Vagina (tissue), 2 donors: Measurements from ENCODE around the gene SERPING1. TPM values are rescaled to one million over a fixed set of nuclear protein-coding genes. Genes with fewer than 3 reads are reported as not detected.

Experiments used
- DNase-seq, 2 donors: peaks; one replicate each; pipeline ENCODE4 v3.0.0-alpha.2; 2017; ENCODE audit errors: extremely low spot score in 2 of 2
- H3K27ac ChIP-seq: fragments of 200-600 bp; sonication (generic); one replicate; pipeline ENCODE4 v1.5.1; 2019
- H3K27me3 ChIP-seq: fragments of 200-600 bp; sonication (generic); one replicate; pipeline ENCODE4 v1.5.1; 2019
- H3K36me3 ChIP-seq, 2 donors: fragments of 200-600 bp; sonication (generic); one replicate each; pipeline ENCODE4 v1.5.1; 2017 to 2019
- H3K4me1 ChIP-seq: fragments of 200-600 bp; sonication (generic); one replicate; pipeline ENCODE4 v1.5.1; 2019
- H3K4me3 ChIP-seq, 2 donors: fragments of 200-600 bp; sonication (generic); 1 replicate in 1 of 2; 2 replicates in 1 of 2; pipeline ENCODE4 v1.5.1; 2016 to 2019
- H3K9me3 ChIP-seq: fragments of 200-600 bp; sonication (generic); one replicate; pipeline ENCODE4 v1.5.1; 2019
- CTCF ChIP-seq, 3 experiments: fragments of 450-650 bp in 2 of 3; fragments of 200-600 bp in 1 of 3; sonication (generic) in 1 of 3; IDR thresholded peaks; one replicate each; pipeline ENCODE4 v1.5.1; 2017 to 2019; ENCODE audit warnings: antibody characterized with exemption in 3 of 3, mild to moderate bottlenecking in 2 of 3, moderate library complexity in 2 of 3
- POLR2A ChIP-seq, 2 donors: fragments of 450-650 bp; IDR thresholded peaks; one replicate each; pipeline ENCODE4 v1.6.1; 2017; ENCODE audit warnings: antibody characterized with exemption in 2 of 2, mild to moderate bottlenecking in 2 of 2, moderate library complexity in 2 of 2
- POLR2AphosphoS5 ChIP-seq, 2 donors: sonication (generic); formaldehyde crosslinking; IDR thresholded peaks; one replicate each; pipeline ENCODE4 v1.9.0; 2017; ENCODE audit warnings: antibody characterized with exemption in 2 of 2, mild to moderate bottlenecking in 2 of 2, low read depth in 1 of 2; ENCODE audit not compliant: insufficient read depth in 1 of 2
- intact Hi-C: fragments of 100-400 bp; cut with DNase I; formaldehyde crosslinking; loops from one replicate; pipeline ENCODE4 v1.15.1; 2023
- total RNA-seq: library from RNA; depleted of rRNA; stranded (reverse); fragments of >200 nt; gene quantifications from one replicate; pipeline ENCODE4 v1.2.3, GENCODE V29; 2016

Gene SERPING1
- total RNA-seq, 1 donor from 2014 or later: 779 TPM

GRCh38 chr11:57615308-57615707, 17.8 kb downstream of the SERPING1 start:
- no peak for TF ChIP-seq CTCF (IDR thresholded peaks at IDR 0.05)
- DNase-seq: no peak
- H3K4me3 ChIP-seq: no peak overlapping the region
- H3K27me3 ChIP-seq: no peaks in the 10 kb centered on the region
- intact Hi-C loops: no loop called here
- H3K9me3 ChIP-seq: no peaks in the 10 kb centered on the region
- H3K27ac ChIP-seq: no peak overlapping the region
- H3K36me3 ChIP-seq: peaks cover 0 to 35% of the 10 kb centered on the region in 2 donors
- H3K4me1 ChIP-seq: no peaks in the 10 kb centered on the region

- TF ChIP-seq POLR2AphosphoS5 (IDR thresholded peaks at IDR 0.05; ENCODE audit: insufficient read depth in 1 of 2, low read depth in 1 of 2) (no peak), POLR2A (IDR thresholded peaks at IDR 0.05) (no peak), CTCF (IDR thresholded peaks at IDR 0.05) (no peak)
- no peaks in the 10 kb centered on the region for H3K4me1 ChIP-seq
- intact Hi-C loops: no loop called here
- no peak for DNase-seq
- H3K36me3 ChIP-seq: peaks cover 0 to 27% of the 10 kb centered on the region in 2 donors
- H3K9me3 ChIP-seq: no peaks in the 10 kb centered on the region
- H3K27me3 ChIP-seq: no peaks in the 10 kb centered on the region
- H3K4me3 ChIP-seq: no peak overlapping the region
- no peak overlapping the region for H3K27ac ChIP-seq
Measured at GRCh38 chr11:57616595-57616994, 19.1 kb downstream of the SERPING1 start.

- no peak overlapping the region for H3K27ac ChIP-seq
- no peak overlapping the region for H3K4me3 ChIP-seq
- H3K36me3 ChIP-seq: peaks cover 0 to 18% of the 10 kb centered on the region in 2 donors
- no peaks in the 10 kb centered on the region for H3K9me3 ChIP-seq
- TF ChIP-seq CTCF (IDR thresholded peaks at IDR 0.05) (no peak), POLR2A (IDR thresholded peaks at IDR 0.05) (no peak), POLR2AphosphoS5 (IDR thresholded peaks at IDR 0.05; ENCODE audit: insufficient read depth in 1 of 2, low read depth in 1 of 2) (no peak)
- no peaks in the 10 kb centered on the region for H3K27me3 ChIP-seq
- intact Hi-C loops: no loop called here
- no peaks in the 10 kb centered on the region for H3K4me1 ChIP-seq
- no peak for DNase-seq
Measured at GRCh38 chr11:57618438-57618837, 21.0 kb downstream of the SERPING1 start.

- Histone ChIP-seq H3K27ac (no peak overlapping the region), H3K4me1 (no peaks in the 10 kb centered on the region)
Measured at GRCh38 chr11:57619331-57619730, 21.8 kb downstream of the SERPING1 start.

GRCh38 chr11:57620467-57620866, 23.0 kb downstream of the SERPING1 start:
- intact Hi-C loops: no loop called here
- H3K27ac ChIP-seq: no peak overlapping the region
- no peaks in the 10 kb centered on the region for H3K4me1 ChIP-seq
- H3K27me3 ChIP-seq: no peaks in the 10 kb centered on the region
- H3K36me3 ChIP-seq: no peaks in the 10 kb centered on the region
- TF ChIP-seq POLR2A (IDR thresholded peaks at IDR 0.05): no peak
- no peak for TF ChIP-seq CTCF (IDR thresholded peaks at IDR 0.05)
- no peak for TF ChIP-seq POLR2AphosphoS5 (IDR thresholded peaks at IDR 0.05; ENCODE audit: insufficient read depth in 1 of 2, low read depth in 1 of 2)
- no peak for DNase-seq
- no peak overlapping the region for H3K4me3 ChIP-seq
- no peaks in the 10 kb centered on the region for H3K9me3 ChIP-seq

More at GRCh38 chr11:57619331-57619730, 21.8 kb downstream of the SERPING1 start:
- H3K27me3 ChIP-seq: no peaks in the 10 kb centered on the region
- intact Hi-C loops: no loop called here
- no peak for DNase-seq
- H3K36me3 ChIP-seq: peaks cover 0 to 9% of the 10 kb centered on the region in 2 donors
- TF ChIP-seq POLR2AphosphoS5 (IDR thresholded peaks at IDR 0.05; ENCODE audit: insufficient read depth in 1 of 2, low read depth in 1 of 2) (no peak), POLR2A (IDR thresholded peaks at IDR 0.05) (no peak), CTCF (IDR thresholded peaks at IDR 0.05) (no peak)
- H3K9me3 ChIP-seq: no peaks in the 10 kb centered on the region
- H3K4me3 ChIP-seq: no peak overlapping the region
